SW480 (cell line): ENCODE results near the gene CNOT10.
"Not testable (repeated sequence)": the region's sequence is repeated elsewhere in the genome, so short reads cannot be mapped to it uniquely, and the experiment has no call there.

Experiments
- DNase-seq: peaks from one replicate; pipeline ENCODE4 v3.0.0-alpha.2; 2016; ENCODE audit warnings: low spot score

The CNOT10 gene

DNA sequence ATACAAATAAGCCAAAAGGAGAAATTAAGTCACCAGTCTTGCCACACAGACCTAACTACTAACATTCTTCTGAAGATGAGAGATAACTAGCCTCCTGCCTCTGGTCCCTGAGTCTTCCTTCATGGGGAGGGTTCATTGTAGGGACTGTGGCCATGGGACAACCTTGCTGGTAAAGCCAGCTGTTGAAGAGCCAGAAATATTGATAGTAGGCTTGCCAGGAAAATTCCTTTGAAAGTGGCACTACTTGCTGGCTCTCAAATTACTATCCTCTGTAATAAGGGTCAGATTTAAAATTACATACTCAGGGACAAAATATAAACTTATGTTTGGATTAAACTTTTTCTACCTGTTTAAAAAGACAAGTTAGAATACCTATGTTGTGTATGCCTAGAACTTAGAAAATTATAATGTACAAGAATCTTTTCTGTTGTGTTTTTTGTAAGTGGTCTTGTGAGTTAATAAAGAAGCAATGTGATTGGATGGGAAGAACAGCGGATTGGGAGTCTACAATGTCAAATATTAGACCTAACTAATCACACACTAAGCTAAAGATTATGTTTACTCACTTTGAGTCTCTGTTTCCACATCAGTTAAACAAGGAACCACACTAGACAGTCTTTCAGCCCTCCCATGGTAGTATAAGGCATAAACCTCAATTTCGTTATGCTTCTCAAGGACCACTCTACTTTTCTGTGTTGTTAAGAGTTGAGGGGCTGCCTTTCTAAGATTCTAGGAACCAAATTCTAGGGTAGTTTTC is 72.8 kb downstream of the CNOT10 start:
- no peak for DNase-seq

DNA sequence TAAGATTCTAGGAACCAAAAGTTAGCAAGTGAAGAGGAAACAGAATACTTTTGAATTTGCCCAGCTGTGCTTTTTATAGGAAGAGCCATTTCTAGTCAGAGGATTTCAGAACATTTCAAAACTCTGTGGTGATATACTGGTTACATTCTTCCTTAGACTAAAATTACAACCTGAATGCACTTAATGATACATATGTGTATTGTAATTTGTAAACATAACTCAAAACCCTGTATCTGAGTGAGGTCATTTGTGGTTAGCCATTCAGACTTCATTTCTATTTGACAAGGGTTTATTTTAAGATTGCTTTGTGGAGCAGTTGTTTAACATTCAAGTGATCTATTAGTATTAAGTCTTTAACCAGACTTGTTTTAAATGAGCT is 73.4 kb downstream of the CNOT10 start:
- DNase-seq: no peak

DNA sequence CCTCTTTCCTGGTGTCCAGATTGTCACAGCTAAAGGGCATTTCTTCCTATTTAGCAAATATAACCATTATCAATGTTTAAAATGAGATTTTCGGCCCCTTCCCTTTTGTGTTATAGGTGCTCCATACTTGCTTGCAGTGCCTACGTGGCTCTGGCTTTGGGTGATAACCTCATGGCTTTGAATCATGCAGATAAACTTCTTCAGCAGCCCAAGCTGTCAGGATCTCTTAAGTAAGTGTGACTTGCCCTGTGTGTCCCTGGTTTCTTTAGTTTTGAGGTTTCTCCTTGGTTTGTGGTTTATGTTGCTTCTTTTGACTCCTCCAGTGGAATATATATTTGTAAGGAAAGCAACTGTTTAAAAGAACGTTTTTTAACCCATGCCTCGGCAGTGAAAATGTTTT is 74.4 kb downstream of the CNOT10 start:
- DNase-seq: no peak

DNA sequence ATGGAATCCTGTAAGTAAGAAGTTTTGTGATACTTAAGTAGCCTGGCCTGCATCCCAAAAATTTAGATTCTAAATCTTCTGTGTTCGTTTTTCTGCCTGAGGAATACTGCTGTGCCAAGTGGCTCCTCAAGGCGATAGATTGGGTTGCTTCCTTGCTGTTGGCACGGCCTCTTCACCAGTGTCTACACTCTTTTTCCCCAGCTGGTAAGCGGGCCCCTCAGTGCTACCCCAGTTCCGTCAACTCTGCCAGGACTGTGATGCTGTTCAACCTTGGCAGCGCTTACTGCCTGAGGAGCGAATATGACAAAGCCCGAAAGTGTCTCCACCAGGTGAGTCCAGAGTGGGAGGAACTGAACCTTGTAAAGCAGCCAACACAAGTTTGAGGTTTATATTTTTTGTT is 79.5 kb downstream of the CNOT10 start:
- no peak for DNase-seq

DNA sequence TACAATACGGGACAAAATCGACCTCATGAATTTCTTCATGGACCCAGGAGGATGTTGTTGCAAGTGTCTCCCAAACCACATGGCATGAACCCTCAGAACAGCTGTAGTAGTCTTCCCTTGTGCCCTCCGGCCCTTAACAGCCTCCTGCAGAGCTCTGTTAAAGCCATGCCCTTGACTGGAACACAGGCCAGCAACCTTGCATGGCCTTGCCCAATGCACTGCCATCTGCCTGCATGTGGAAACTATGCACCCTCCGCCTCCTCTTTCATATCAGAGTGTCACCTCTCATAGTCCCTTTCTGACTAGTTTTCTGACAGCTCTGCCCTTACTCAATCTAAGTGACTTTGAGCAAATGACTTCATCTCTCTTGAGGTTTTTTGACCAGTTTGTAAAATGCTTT is 93.4 kb downstream of the CNOT10 start:
- no peak for DNase-seq

DNA sequence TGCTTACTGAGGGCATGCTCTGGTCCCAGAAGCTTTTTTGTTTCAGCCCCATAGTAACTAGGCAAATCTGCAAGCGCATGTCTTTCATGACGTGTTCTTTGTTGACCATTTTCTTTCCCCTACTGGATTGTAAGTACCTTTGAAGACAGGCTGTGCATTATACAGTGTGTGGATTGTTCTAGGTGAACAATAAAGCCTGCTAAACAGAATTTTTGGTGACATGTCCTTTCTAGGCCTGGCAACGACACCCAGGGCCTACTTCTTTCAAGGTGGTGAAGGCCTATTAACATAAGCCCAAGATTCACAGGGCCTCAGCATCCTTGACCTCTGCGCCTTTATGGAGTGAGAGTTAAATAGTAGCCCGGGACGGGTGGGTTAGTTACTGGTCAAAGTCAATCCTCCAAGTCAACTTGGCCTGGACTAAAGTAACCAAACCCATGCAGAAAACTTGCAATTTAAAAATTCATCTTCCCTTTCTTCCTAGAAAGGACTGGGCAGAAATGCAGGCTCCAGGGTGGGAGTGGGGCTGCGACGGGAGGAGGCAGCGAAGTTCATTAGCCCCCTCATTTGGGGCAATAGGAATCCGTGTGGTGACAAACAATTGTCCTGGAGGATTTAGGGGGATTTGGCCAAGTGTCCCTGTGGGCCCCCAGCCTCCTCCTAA is 95.2 kb downstream of the CNOT10 start:
- no peak for DNase-seq

DNA sequence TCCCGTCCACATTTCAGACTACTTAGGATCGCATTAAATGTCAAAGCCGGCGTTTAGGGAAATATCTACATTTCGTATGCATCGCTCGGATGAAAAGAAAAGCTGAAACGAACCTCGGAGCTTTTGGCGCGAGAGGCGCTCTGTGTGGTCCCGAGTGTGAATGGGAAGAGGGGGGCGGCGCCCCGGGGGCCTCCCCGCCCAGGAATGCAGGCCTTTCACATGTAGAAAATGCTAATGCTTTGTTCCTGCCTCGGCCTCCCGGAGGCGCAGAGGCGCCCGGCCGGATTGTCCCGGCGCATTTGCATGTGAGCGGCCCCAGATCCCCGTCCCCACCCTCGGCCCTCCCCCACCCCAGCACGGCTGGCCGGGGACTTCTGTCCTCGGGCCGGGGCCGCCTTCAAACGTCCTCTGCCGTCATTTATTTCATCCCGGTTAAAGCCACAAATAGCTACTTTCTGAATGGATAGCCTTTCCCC is 95.8 kb downstream of the CNOT10 start:
- DNase-seq: peak; percentile 75

DNA sequence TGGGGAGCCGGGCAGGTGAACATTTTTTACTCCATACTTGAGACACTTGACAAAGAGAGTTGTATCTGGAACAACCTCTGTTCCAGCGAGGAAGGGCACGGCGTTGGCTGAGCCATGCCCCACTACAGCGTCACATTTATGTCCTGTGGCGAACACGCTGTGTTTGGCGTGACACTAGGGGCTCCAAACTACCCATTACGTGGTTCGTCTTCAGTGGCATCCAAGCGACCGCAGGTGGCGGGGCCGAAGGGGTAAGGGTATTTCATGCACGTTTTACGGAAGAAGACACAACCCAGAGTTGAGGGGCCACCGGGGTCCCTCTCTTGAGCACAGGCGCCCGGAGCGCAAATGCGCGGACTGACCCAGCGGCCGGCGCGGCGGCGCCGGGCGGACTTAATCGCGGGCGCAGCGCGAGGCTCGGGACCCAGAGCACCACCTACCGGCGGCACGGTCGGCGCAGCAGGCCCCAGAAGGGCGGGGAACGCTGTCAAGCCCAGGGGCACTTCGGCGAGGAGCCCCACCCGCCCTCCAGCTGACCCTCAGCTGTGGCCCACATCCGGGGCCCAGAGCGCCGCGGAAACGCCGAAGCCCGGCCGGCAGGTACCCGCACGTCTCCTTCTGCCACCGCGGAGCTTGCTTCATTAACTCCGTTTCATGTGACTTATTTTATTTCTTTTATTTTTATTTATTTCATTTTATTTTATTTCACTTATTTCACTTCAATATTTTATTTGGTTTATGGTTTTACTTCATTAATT is 96.4 kb downstream of the CNOT10 start:
- peak; percentile 87 for DNase-seq

DNA sequence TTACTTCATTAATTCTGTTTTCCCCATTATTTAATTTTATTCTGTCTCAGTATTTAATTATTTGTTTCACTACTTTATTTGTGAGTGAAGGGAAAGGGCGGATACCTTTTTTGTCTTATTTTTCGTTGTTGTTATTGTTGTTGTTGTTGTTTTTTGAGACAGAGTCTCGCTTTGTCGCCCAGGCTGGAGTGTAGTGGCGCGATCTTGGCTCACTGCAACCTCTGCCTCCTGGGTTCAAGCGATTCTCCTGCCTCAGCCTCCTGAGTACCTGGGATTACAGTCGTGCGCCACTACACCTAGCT is 96.9 kb downstream of the CNOT10 start:
- not testable (repeated sequence) for DNase-seq

DNA sequence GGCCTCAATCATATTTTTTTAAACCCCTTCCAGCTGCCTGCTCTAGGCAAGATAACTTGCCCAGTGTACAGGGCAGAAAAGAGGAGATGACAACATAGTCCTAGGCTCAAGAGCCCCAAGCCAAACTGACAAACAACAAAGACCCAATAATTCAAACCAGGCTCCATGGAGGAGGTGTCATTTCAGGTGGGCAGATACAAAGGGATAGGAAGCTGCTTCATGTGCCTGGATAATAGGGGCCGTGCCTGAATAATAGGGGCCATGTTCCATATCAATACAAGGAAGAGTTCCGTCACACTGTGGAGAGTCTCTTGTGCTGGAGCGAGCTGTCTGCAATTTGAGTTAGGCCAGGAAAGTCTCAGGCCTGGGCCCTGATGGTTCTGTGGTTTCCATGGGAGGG is 97.4 kb downstream of the CNOT10 start:
- no peak for DNase-seq

DNA sequence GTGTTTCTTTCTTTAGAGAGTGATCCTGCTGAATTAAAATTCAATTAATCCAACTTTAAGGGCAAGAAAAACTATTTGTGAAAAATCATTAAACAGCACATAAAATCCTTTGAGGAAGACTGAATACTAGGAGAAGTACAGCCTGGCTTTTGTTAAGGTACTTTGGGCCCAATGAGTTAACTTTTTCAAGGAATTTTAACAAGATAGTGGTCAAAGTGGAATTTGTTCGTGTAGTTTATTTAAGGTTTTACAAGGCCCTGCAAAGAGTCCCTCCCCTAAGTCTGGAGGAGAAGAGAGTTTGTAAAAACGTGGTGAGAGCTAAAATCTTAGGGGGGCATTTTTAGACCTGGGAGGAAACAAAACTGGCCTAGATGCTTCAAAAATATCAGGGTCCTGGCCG is 106.8 kb downstream of the CNOT10 start:
- DNase-seq: no peak

DNA sequence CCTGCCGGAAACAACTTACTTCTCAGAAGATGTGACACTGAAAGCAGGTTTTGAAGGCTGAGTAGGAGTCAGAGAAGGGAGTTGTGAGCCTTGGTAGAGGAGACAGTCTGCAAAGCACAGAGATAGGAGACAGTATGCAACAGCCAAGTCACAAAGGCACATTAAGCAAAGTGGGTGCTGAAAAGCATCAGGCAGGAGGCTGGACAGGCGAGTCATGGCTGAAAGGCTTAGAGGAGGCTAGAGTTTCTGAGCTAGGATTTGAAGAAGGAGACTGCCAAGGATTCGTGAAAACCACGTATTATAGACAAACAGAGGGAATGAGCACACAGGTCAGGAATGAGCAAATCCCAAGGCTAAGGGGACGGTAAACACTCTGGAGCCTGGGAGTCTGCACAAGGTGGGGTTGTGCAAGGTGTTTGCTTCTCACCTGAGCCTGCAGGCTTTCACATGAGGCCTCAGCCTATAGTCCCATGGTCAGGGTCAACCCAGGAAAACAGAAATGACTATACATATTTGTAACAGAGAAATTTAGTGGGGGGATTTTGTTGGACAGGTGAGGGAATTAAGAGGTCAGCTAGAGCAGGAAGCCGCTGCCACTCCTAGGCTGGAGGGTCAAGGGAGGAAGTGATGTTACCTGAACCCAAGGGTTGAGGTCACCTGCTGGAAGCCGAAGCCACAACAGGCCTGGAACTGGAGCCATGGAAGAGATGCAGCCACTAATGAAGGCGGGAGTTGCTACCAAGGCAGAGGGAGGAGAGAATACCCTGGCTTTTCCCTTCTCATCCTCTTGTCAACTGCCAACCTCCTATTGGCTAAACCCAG is 109.7 kb downstream of the CNOT10 start:
- no peak for DNase-seq

DNA sequence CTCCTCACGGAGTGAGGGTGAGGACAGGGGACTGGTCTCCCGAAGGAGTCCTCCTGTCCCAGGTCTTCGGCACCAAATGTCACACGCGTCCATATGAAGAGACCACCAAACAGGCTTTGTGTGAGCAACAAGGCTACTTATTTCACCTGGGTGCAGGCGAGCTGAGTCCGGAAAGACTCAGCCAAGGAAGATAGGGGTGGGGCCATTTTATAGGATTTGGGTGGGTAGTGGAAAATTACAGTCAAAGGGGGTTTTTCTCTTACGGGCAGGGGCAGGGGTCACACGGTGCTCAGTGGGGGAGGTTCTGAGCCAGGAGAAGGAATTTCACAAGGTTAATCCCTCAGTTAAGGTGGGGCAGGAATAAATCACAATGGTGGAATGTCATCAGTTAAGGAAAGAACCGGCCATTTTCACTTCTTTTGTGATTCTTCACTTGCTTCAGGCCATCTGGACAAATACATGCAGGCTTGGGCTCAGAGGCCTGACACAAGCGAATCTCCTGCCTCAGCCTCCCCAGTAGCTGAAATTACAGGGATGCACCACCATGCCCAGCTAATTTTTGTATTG is 111.5 kb downstream of the CNOT10 start:
- not testable (repeated sequence) for DNase-seq

DNA sequence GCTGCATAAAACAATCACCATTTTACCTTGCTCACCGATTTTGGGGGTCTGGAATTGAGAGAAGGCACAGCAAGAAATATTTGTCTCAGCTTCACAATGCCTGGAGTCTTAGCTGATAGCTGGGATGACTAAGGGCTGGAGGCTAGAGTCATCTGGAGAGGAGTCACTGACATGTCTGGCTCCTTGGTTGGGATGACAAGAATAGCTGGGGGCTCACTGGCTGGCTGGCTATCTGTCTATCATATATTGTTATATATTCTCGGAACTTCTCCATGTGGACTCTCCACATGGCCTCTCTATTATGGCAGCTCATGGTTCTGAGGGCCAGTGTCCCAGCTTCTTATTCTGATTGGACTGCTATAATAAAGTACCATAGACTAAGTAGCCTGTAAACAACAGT is 112.8 kb downstream of the CNOT10 start:
- no peak for DNase-seq

DNA sequence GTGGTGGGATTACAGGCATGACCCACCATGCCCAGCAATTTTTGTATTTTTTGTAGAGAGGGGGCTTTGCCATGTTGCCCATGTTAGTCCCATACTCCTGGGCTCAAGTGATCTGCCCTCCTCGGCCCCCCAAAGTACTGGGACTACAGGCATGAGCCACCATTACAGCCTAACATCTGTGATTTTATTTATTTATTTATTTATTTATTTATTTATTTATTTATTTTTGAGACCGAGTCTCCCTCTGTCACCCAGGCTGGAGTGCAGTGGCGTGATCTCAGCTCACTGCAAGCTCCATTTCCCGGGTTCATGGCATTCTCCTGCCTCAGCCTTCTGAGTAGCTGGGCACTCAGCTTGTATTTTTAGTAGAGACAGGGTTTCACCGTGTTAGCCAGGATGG is 116.5 kb downstream of the CNOT10 start:
- DNase-seq: not testable (repeated sequence)

DNA sequence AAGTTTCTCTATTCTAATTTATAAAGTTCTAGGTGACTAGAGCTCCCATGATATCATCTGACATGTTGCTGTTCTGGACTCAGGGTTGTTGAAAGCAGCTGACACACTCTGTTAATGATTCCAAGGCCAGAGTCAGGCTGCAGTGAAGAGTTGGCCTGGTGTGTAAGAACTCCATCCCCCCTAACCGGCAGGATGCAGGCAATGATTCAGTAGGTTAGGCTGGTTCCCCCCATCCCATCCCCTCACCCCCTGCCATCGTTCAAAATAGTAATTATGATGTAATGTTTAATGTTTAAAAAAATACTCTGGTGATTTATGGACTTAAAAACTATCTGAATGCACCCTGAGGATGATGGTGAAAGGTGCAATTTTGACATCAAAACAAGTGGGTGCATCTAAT is 128.2 kb downstream of the CNOT10 start:
- DNase-seq: no peak

DNA sequence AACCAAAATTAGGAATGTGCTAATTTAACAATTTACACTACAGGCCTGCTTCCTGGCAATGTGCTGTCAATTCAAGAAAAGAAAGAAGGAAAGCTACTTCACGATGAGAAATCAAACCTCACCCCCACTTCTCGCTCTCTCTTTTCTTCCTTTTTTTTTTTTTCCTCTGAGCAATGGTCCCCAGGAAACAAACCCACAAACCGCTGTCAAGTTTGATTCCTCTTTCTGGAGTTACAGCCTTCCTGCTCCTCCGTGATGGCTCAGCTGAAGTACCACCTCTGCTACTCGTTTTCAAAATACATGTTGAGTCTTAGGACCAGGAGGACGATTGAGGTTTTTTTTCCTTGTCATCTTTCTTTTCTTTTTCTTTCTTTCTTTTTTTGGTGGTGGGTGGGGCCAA is 129.4 kb downstream of the CNOT10 start:
- no peak for DNase-seq

DNA sequence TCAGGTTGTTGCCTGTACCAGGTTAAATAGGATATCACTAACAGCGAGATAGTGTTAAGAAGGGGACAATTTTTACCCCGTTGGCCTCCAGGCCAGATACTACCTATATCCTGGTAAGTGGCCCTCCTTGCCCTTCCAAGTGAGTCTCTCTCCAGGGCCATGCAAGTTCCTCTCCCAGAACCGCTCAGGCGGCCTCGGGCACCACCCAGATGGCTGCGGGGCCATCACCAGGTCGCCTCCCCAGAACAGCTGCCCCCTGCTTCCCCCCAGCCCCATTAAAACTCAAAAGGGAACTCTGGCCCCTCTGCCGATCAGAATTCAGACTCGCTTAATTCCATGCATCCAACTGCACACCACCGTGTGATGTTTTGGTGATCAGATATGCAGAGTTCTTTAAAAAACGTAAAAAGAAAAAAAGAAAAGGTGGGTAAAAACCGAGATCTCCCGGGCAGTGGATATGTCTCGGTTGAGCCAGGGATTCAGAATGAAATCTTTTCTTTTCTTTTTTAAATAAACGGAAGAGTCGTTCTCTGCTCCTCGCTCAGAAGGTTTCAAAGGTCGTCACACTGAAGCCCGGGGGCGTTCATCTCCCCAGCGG is 131.0 kb downstream of the CNOT10 start:
- no peak for DNase-seq

DNA sequence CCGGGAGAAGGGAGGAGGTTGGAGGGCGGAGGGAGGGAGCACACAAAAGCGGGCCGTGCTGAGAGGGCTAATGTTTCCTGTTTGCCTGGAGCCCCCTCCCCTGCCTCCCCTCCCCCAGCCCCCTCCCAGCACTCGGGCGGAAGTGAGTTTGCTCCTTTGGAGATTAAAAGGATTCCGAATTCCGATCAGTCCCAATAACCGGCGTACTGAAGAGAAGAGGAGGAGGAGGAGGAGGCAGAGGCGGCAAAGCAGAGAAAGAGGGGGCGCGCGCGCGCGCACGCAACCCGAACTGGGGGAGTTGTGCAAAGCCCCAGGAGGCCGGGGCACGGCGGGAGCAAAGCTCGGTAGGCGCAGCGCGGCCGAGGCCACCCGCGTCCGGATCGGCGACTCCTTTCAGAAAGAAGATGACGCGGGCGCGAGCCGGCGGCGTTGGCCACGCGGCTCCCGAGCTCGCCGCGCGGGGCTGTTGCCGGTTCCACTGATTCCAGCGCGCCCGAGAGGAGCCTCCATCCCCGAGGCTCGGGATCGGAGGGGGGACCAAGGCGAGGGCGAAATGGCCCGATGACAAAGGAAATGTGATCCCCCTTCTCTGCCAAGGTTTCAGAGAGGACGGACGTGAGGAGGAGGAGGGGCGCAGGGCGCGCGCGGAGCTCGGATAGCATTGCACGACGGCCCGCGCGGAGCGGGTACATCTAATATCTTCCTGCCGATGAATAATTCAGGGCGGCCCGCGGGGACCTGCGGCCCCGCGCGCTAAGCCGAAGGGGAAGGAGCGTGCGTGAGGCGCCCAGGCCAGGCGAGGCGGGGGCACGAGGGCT is 131.7 kb downstream of the CNOT10 start:
- peak; percentile 39 for DNase-seq

DNA sequence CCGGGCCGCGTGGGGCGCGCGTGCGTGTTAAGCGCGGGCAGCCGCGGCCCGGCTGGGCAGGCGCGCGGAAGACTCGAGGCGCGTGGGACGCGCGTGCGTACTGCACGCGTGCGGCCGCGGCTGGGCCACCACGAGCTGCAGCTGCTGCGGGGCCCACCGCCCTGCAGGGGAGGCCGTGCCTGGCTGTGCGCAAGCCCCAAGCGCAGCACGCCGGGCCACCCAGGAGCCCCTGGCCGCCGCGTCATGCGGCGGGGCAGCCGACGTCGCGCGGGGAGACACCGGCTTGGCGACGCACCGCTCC is 132.2 kb downstream of the CNOT10 start:
- DNase-seq: no peak
